NB4 (cell line): ENCODE data around the gene ACKR4.

Source experiments
- CTCF ChIP-seq: IDR thresholded peaks from one replicate; pipeline ENCODE4 v1.5.1; 2012; ENCODE audit warnings: low read depth, low read length
- MYC ChIP-seq: IDR thresholded peaks from 2 replicates; pipeline ENCODE4 v1.6.1; 2011; ENCODE audit warnings: low read depth, low read length

- TF ChIP-seq CTCF, result no peak
- TF ChIP-seq MYC, result no peak
Measured at GRCh38 chr3:132624790-132625189, 27.7 kb downstream of the ACKR4 start.
